Urothelium cell line (cell line): ENCODE data around the gene DCANP1.
"Not testable (repeated sequence)": the region's sequence is repeated elsewhere in the genome, so short reads cannot be mapped to it uniquely, and the experiment has no call there.

Experiments used
- DNase-seq: peaks from one replicate; pipeline ENCODE4 v3.0.0; 2011; ENCODE audit warnings: low spot score, mixed read lengths
- FAIRE-seq: peaks from 2 replicates; lab custom pipeline; 2011; peaks lifted over from hg19 to GRCh38; lab: Jason Lieb, UNC

DCANP1 gene, protein sequence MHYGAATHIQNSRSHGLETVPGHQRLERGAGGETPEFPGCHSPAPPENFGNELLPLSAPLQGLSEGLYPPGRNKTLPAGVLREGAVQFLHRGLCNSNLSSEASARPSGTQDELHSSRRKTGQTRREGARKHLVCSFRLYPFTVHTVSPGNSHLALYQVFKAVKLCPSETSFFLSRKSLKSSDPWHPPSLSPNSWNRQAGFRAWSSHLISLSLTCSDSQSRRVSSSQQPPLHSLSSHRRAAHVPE

DNA sequence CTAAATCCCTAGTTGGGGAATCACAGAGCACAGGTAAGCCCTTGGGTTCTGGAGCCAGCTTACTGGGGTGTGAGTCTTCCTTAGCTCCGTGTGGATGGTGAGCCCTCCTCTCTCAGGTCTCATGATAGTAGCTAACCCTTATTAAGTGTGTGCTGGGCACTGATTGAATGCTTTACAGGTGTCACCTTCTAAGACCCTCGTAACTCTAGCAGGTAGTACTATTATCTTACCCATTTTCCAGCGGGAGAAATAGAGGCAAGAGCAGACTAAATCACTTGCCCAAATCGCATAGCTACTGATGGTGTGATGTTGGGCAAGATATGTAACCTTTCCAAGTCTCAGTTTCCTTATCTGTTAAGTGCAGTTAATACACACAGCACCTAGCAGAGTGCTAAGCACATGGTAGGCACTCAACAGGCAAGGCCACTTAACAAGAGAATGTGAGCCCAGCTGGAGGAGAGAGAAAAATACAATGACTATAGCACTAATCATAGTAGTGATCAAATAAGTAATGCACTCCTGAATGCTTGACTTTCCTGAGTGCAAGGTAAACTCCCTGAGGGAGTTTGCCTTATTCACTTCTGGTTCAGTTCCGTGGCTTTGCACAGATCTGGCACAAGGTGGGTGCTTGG lies at the start of gene DCANP1:
Gene DCANP1 (minus strand): TSS at position 51 of the 632 bp plus-strand sequence. CDS start 240 bp downstream, outside the sequence.
- FAIRE-seq (no peak), DNase-seq (no peak)

- FAIRE-seq, DNase-seq: not testable (repeated sequence)
Measured at GRCh38 chr5:135495531-135495930, 48.4 kb upstream of the DCANP1 start.

GRCh38 chr5:135494196-135494595 lies 47.0 kb upstream of the DCANP1 start:
- FAIRE-seq = no peak
- DNase-seq = no peak

DNA sequence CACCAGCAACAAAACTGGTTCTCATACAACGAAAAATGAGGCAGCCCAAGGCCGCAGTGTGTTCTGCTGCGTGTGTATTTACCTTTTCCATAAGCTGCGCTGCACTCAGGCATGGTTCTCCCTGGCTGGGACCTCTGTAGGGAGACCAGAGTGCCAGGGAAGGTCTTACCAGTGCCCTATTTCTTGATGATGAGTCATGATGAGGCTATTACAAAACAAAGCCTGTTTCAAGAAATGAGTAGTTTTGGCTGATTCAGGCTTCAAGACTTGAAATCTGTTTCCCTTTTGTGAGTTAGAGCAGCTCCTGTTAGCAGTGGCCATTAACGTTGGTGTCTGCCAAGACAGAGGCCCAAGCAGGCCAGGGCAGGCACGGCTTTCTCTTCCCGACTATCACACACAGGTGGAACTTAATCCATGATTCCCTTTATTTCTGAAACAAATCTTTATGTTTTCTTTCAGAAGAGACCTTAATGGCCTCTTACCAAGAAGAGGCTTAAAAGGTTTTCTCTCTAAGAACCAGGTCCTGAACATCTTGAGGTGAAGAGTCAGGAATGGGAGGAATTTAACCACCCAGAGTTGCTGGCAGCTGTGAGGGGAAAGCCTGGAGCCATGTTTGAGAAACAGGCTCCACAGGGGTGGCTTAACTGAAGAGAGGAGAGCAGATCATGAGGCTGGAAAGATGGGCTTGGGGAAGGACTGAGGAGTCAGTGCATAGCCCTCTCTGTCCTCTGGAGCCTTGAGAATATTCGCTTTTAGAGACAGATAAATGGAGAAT lies 46.4 kb upstream of the DCANP1 start:
- DNase-seq (peak; percentile 70), FAIRE-seq (peak; percentile 30)

- DNase-seq = no peak
- FAIRE-seq = no peak
Measured at GRCh38 chr5:135492319-135492626, 45.1 kb upstream of the DCANP1 start.

- FAIRE-seq (no peak), DNase-seq (peak; percentile 20)
Measured at GRCh38 chr5:135491552-135492318, 44.6 kb upstream of the DCANP1 start.

DNA sequence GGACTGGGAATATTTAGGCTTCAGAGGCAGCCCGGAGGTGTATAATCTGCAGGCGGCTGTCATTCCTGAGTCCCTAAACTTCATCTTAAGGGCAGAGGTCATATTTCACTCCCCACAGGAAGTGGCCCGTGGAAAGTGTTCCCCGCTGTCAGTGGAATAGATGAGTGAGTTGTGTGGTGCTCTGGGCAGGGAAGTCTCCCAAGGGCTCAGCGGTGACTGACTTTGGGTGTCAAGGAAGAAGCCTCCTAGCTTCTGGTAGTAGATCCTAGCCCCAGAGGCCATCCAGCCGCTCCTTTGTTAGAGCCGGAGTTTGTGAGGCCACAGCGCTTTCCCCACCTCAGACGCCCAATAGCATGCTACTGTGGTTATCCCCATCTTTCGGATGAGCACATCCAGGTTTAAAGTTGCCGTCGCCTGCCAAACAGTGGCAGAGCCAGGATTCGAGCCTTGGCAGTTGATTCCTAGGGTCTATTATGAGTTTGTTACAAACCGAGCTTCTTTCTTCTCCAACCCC lies 43.9 kb upstream of the DCANP1 start:
- FAIRE-seq (no peak), DNase-seq (no peak)

GRCh38 chr5:135490245-135491037 lies 43.3 kb upstream of the DCANP1 start:
- no peak for DNase-seq
- no peak for FAIRE-seq

DNA sequence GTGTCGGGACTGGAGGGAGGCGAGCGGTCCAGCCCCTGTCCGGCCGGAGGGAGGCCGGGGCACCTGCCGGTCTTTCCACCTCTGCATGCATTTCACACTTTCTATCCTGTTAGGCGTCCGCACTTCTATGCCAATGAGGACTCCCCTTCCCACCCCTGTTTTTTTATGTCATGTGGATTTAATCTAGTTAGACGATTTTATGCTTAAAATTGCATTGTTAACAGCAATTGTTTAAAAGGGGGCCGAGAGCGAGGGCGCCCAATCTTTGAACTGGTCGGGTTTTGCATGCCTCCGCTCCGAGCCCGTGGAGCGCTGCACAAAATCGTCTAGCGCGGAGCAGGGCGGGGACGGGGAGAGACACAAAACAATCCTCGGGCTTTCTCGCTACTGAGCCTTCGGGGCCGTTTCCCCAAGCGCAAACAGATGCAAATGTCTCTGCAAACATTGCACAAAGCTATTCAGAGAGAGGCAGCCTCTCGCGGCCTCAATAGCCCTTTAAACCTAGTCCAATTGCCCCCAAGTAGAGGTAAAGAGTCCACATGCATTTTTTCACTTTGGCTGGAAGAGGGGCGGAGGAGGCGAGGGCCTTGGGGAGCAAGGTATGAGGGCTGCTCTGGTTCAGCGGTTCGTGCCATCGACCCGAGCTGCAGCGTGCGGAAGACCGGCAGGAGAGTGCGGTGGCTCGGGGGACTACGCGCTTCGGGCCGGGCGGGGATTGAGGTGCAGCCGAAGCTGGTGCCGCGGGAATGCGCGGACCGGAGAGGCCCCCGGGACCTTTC lies 42.5 kb upstream of the DCANP1 start:
- DNase-seq = no peak

GRCh38 chr5:135488727-135489465 lies 41.7 kb upstream of the DCANP1 start:
- FAIRE-seq (no peak), DNase-seq (peak; percentile 81)

More for the DNA sequence above, 42.5 kb upstream of the DCANP1 start:
- FAIRE-seq = no peak

GRCh38 chr5:135487839-135488514 lies 40.8 kb upstream of the DCANP1 start:
- DNase-seq (no peak), FAIRE-seq (no peak)

- DNase-seq = no peak
- no peak for FAIRE-seq
Measured at GRCh38 chr5:135487037-135487395, 39.9 kb upstream of the DCANP1 start.

- FAIRE-seq = no peak
Measured at GRCh38 chr5:135486131-135487036, 39.2 kb upstream of the DCANP1 start.

DNA sequence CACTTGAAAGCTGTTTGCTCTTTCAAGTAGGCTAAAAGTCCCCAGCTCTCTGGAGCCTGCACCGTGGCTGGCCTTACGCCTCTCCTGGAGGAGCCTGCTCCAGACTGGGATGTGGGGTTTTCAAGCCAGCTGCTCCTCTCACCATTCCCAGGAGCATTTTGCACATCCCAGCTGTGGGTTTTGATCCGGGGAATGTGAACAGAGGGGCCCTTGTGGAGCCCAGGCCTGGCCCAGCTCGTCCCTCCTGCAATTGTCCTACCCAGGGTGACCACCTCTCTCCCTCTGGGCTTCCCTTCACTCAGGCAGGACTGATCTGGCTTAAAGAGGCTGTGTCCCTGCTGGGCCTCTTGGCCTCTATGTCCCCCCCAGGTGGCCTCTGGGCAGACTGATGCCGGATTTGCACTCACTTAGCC lies 37.5 kb upstream of the DCANP1 start:
- FAIRE-seq = no peak
- no peak for DNase-seq

More at GRCh38 chr5:135486131-135487036, 39.2 kb upstream of the DCANP1 start:
- no peak for DNase-seq

- no peak for DNase-seq
- FAIRE-seq = no peak
Measured at GRCh38 chr5:135483254-135483653, 36.1 kb upstream of the DCANP1 start.

DNA sequence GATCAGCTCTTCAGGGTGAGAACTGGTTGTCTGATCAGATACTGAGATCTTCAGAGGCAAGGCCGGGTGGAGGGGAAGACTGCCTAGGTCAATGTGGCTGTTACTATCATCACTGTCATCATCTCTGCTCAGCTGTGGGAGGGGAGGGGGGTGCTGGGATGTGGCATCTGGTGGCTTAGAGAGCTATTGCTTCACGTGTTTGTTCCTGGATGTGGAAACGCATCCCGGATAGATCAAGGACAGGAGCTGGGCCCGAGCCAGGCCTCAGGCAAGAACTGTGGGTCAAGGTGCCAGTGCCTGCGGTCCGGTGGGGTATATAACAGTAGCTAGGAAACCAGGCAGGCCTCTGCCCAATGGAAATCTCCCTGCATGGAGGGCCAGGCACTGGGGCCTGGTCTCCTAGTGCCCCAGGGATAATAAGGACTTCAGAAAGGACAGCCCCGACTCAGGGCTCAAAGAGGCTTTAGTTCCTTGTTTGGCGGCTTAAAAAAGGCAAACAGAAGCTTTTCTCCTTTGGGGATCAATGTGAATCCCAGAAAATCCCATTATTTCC lies 35.3 kb upstream of the DCANP1 start:
- FAIRE-seq = no peak
- DNase-seq = no peak

DNA sequence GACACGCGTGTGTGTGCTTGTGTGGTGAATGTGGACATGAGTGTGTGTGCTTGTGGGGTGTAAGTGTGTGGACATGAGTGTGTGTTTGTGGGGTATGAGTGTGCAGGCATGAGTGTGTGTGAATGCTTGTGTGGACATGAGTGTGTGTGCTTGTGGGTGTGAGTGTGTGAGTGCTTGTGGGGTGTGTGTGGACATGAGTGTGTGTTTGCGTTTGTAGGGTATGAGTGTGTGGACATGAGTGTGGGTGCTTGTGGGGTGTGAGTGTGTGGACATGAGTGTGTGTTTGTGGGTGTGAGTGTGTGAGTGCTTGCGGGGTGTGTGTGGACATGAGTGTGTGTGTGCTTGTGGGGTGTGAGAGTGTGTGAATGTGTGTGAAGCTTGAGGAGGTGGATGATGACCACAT lies 34.8 kb upstream of the DCANP1 start:
- peak; percentile 70 for FAIRE-seq
- no peak for DNase-seq
